GM19324 (cell line): ENCODE results near the gene JPH3.
"Not testable (repeated sequence)": the region's sequence is repeated elsewhere in the genome, so short reads cannot be mapped to it uniquely, and the experiment has no call there.

Experiments used
- ATAC-seq: cut with Tn5 transposase; IDR thresholded peaks from one replicate; pipeline ENCODE4 v1.9.1; 2021; ENCODE audit warnings: mild to moderate bottlenecking, moderate library complexity; ENCODE audit not compliant: unreplicated experiment, low FRiP score

Gene JPH3

GRCh38 chr16:87572959-87573358 lies 29.3 kb upstream of the JPH3 start:
- no peak for ATAC-seq

GRCh38 chr16:87575027-87575804 lies 27.1 kb upstream of the JPH3 start:
- no peak for ATAC-seq

- no peak for ATAC-seq
These were observed 26.1 kb upstream of the JPH3 start for GRCh38 chr16:87576171-87576570.

GRCh38 chr16:87578142-87578930 lies 24.0 kb upstream of the JPH3 start:
- not testable (repeated sequence) for ATAC-seq

- no peak for ATAC-seq
These were observed 22.6 kb upstream of the JPH3 start for GRCh38 chr16:87579691-87580090.

GRCh38 chr16:87580855-87581261 lies 21.4 kb upstream of the JPH3 start:
- ATAC-seq = no peak

GRCh38 chr16:87581857-87582215 lies 20.5 kb upstream of the JPH3 start:
- no peak for ATAC-seq

GRCh38 chr16:87582216-87582965 lies 19.9 kb upstream of the JPH3 start:
- no peak for ATAC-seq

- ATAC-seq = no peak
These were observed 19.4 kb upstream of the JPH3 start for GRCh38 chr16:87582966-87583325.

- no peak for ATAC-seq
These were observed 18.7 kb upstream of the JPH3 start for GRCh38 chr16:87583453-87584131.

- ATAC-seq = no peak
These were observed 18.0 kb upstream of the JPH3 start for GRCh38 chr16:87584271-87584670.

GRCh38 chr16:87584975-87585374 lies 17.3 kb upstream of the JPH3 start:
- ATAC-seq = no peak

- no peak for ATAC-seq
These were observed 16.7 kb upstream of the JPH3 start for GRCh38 chr16:87585442-87586200.

- ATAC-seq = no peak
These were observed 16.0 kb upstream of the JPH3 start for GRCh38 chr16:87586201-87586782.

- ATAC-seq = no peak
These were observed 14.7 kb upstream of the JPH3 start for GRCh38 chr16:87587636-87588035.

GRCh38 chr16:87592018-87592712 lies 10.1 kb upstream of the JPH3 start:
- ATAC-seq = no peak

GRCh38 chr16:87593710-87594258 lies 8.5 kb upstream of the JPH3 start:
- no peak for ATAC-seq

- ATAC-seq = no peak
These were observed 6.6 kb upstream of the JPH3 start for GRCh38 chr16:87595712-87596111.

GRCh38 chr16:87597324-87597830 lies 4.9 kb upstream of the JPH3 start:
- no peak for ATAC-seq
